Activated T-helper 1 cell treated with anti-CD3 and anti-CD28 coated beads, Interleukin-12 subunit alpha, Interleukin-12 subunit beta, Interleukin-2, Interleukin-4 antibody, amounts not matched to agents 30 ng/mL and 10 ng/mL and 1 ng/mL, durations not matched to agents 14 hours and 24 hours and 36 hours (primary cell): ENCODE data around the gene MEGF10. TPM values are rescaled to one million over a fixed set of nuclear protein-coding genes. Genes with fewer than 3 reads are reported as not detected.
"Not testable (repeated sequence)": the region's sequence is repeated elsewhere in the genome, so short reads cannot be mapped to it uniquely, and the experiment has no call there.

Experiments
- DNase-seq: peaks from one replicate; pipeline ENCODE4 v3.0.0; 2021; ENCODE audit warnings: low spot score
- H3K27ac Mint-ChIP-seq: one replicate; pipeline ENCODE4 v1.8.0; 2021; ENCODE audit warnings: mild to moderate bottlenecking, mixed read lengths
- H3K27me3 Mint-ChIP-seq: one replicate; pipeline ENCODE4 v1.8.0; 2022; ENCODE audit warnings: mild to moderate bottlenecking, moderate library complexity, mixed read lengths; ENCODE audit not compliant: insufficient read depth
- H3K36me3 Mint-ChIP-seq: one replicate; pipeline ENCODE4 v1.8.0; 2021; ENCODE audit warnings: low read depth, mixed read lengths
- H3K4me1 Mint-ChIP-seq: one replicate; pipeline ENCODE4 v1.8.0; 2021; ENCODE audit warnings: low read depth, mixed read lengths
- H3K4me3 Mint-ChIP-seq: one replicate; pipeline ENCODE4 v1.8.0; 2021; ENCODE audit warnings: mild to moderate bottlenecking, moderate library complexity, mixed read lengths
- H3K9me3 Mint-ChIP-seq: one replicate; pipeline ENCODE4 v1.8.0; 2021; ENCODE audit warnings: mixed read lengths
- intact Hi-C: fragments of 100-400 bp; cut with micrococcal nuclease; formaldehyde crosslinking; loops from one replicate; pipeline ENCODE4 v1.15.1; 2024
- total RNA-seq: library from RNA; stranded (reverse); gene quantifications from 2 replicates; pipeline ENCODE4 v1.2.3, GENCODE V29; 2022

MEGF10 gene
- total RNA-seq, 1 donor from 2014 or later = not detected

DNA sequence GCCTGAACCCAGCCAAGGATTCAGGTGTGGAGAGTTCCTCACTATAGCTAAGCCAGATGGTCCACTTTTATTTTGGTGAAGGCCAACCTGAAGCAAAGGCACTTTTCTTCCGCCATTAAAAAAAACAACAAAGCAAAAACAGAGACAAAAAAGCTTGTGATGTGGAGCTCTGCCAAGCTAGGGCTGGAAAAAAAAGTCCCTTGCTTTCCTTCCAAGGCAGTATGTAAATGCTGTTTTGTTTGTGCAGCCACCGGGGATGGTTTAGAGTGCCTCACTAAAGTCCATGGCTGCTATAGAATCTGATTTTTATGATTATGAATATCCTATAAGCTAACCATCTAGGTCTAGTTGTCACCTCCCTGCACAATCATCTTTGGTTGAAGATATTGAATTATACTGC is 14.9 kb downstream of the MEGF10 start:
- intact Hi-C loops = no loop called here
- H3K4me1 Mint-ChIP-seq = no peaks in the 10 kb centered on the region
- DNase-seq = no peak
- H3K36me3 Mint-ChIP-seq = no peaks in the 10 kb centered on the region
- H3K9me3 Mint-ChIP-seq = no peaks in the 10 kb centered on the region
- H3K27me3 Mint-ChIP-seq = peaks cover 9% of the 10 kb centered on the region
- H3K4me3 Mint-ChIP-seq = no peak overlapping the region
- no peak overlapping the region for H3K27ac Mint-ChIP-seq

DNA sequence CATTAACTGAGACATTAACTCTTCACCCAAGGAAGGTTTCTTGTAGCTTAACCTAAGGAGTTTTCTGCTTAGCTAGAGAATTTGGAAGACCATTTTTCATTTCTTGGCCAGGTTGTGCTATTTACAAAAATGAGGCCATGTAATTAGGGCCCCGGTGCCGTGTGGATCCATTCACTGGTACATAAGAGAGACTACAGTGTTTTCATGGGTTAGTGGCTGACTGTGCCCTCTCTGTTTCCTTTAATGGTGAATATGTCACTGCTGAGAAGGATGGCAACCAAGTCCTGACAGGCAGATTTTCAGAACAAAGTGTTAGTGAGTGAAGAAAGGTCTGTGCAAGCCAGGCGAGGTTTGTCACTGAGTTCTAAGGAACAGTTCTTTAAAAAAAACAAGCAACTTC is 15.4 kb downstream of the MEGF10 start:
- H3K36me3 Mint-ChIP-seq = no peaks in the 10 kb centered on the region
- peaks cover 13% of the 10 kb centered on the region for H3K27me3 Mint-ChIP-seq
- no peak for DNase-seq
- intact Hi-C loops = no loop called here
- H3K9me3 Mint-ChIP-seq = no peaks in the 10 kb centered on the region
- H3K4me3 Mint-ChIP-seq = no peak overlapping the region
- no peak overlapping the region for H3K27ac Mint-ChIP-seq
- H3K4me1 Mint-ChIP-seq = no peaks in the 10 kb centered on the region

DNA sequence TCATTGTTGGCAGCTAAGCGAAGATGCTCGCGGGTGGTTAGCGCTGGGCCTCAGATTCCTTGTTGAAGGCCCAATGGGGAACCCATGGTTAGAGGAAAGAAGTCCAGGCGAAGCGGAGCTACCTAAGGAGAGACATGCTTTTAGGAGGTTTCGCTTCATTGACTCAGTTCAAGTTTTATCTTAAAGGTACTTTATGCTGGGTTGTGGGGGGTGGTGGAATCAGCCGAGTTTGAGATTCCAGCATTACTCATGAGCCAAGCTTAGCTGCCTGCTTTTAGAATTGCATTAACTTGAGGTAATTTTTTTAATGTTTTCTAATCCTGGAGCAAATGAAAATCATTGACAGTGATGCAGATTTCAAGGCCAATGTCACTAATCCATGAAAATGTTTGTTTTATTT is 16.1 kb downstream of the MEGF10 start:
- H3K9me3 Mint-ChIP-seq = no peaks in the 10 kb centered on the region

DNA sequence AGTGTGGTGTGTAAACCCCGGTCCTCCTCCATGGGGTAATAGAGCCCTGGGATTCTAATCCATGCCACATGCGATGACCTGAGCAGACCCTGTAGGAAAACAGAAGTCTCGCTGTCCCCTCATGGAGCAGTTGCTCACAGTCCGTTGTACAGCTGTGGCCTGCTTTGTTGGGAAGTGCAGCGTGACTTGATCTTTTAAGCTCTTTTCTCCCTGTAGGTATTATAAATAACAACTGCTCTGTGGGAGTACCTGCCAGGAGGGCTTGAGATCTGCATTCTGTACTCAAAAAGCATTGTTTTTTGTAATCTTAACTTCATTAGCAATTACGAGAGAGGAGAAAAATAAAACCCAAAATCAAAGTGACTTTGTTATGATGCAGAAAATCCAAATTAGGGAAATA is 17.3 kb downstream of the MEGF10 start:
- Mint-ChIP-seq H3K27me3 (peaks cover 10% of the 10 kb centered on the region), H3K4me3 (no peak overlapping the region)
- no peak for DNase-seq

More for the DNA sequence above, 16.1 kb downstream of the MEGF10 start:
- no peak for DNase-seq
- intact Hi-C loops = no loop called here
- Mint-ChIP-seq H3K27ac (no peak overlapping the region), H3K4me1 (no peaks in the 10 kb centered on the region), H3K27me3 (peaks cover 13% of the 10 kb centered on the region), H3K36me3 (no peaks in the 10 kb centered on the region), H3K4me3 (no peak overlapping the region)

DNA sequence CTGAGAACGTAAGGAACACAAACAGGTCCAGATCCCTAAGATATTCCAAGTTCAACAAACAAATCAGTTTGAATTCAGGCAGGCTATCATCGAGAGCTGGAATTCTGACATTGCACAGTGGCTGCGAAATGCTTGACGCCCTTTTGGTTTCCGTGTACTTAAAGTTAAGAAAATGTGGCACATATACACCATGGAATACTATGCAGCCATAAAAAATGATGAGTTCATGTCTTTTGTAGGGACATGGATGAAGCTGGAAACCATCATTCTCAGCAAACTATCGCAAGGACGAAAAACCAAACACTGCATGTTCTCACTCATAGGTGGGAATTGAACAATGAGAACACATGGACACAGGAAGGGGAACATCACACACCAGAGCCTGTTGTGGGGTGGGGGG is 17.7 kb downstream of the MEGF10 start:
- H3K9me3 Mint-ChIP-seq, H3K36me3 Mint-ChIP-seq, H3K27me3 Mint-ChIP-seq, H3K4me3 Mint-ChIP-seq, H3K4me1 Mint-ChIP-seq, intact Hi-C loops, DNase-seq, H3K27ac Mint-ChIP-seq: not testable (repeated sequence)

More for the DNA sequence above, 17.3 kb downstream of the MEGF10 start:
- Mint-ChIP-seq H3K4me1 (no peaks in the 10 kb centered on the region), H3K9me3 (no peaks in the 10 kb centered on the region), H3K36me3 (no peaks in the 10 kb centered on the region), H3K27ac (no peak overlapping the region)
- intact Hi-C loops = no loop called here

DNA sequence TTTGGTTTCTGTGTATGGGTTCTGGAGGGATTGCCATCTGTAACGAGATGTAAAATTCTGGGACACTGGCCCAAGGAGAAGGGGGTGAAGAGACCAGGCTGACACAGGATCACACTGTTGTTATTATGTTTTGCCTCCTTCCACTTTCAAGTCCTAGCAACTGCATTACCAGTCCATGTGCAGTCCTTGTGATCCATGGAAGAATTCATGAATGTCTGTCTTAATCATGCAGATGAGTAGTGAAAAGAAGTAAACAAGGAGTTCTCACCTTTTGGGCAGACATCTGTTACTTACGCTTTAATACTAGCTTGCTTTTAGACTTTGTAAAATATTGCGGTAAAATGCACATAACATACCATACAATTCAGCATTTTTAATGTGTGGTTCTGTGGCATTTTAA is 18.3 kb downstream of the MEGF10 start:
- Mint-ChIP-seq H3K4me3 (no peak overlapping the region), H3K27ac (no peak overlapping the region), H3K4me1 (peaks cover 4% of the 10 kb centered on the region), H3K27me3 (peaks cover 10% of the 10 kb centered on the region), H3K9me3 (no peaks in the 10 kb centered on the region), H3K36me3 (no peaks in the 10 kb centered on the region)
- no peak for DNase-seq
- intact Hi-C loops = no loop called here

DNA sequence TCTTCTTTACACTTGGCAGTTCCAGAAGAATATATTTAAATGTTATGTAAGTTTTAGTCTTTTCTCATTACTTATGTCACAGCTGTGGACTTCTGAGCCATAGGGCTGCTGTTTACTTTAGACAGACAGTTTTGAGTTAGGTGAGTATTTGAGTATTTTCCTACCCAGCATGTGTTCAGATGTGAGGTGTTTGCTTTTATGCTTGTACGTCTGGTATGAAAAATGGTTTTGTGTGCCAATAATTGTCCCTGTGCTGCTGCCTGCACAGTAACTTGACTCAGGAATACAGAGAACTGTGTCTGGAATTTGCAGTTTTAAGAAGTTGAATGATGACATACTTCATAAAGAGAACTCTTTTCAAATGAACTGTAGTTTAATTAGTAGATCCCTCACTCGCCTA is 20.8 kb downstream of the MEGF10 start:
- Mint-ChIP-seq H3K9me3 (no peaks in the 10 kb centered on the region), H3K27me3 (peaks cover 12% of the 10 kb centered on the region), H3K4me1 (peaks cover 4% of the 10 kb centered on the region), H3K36me3 (no peaks in the 10 kb centered on the region), H3K4me3 (no peak overlapping the region), H3K27ac (no peak overlapping the region)
- intact Hi-C loops = loop anchor here (5.0 to 10.0 kb wide), 3 partner anchors 84 to 277 kb away; partner anchors contain the start of gene MARCHF3
- no peak for DNase-seq

DNA sequence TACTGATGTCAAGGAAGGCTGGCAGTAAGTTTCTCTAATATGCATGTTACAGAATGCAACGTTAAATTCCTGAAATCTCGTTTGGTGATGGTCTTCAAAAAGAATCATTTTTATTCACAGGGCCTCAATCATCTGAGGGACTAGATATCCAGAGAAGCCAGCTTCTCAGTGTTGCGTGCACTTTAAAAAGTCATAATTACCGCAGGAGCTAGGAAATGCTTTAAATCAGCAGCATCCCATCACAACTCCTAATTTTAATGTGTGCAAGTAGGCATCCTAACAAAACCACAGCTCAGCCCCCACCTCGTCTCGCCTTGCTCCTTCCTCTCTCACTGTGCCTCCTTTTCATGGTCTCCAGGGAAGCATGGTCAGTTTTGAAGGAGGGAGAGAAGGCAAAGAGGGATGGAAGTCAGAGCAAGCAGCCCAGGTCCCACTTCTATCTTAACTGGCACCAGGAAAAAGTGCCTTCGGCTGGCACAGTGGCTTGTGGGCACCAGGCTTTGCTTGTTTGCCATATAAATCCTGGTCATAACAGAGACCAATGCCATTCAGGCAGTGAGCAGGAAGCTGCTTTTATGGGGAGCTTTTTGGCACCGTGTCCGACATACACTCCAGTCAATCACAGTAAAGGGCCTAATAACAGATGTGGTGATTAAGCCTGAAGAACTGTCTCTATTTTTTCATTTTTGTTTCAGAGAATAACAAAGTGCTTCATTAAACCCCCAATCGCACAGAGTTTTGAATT is 21.4 kb downstream of the MEGF10 start:
- DNase-seq = no peak
- no peak overlapping the region for H3K4me3 Mint-ChIP-seq
- peaks cover 4% of the 10 kb centered on the region for H3K4me1 Mint-ChIP-seq
- no peak overlapping the region for H3K27ac Mint-ChIP-seq
- no peaks in the 10 kb centered on the region for H3K9me3 Mint-ChIP-seq
- peaks cover 17% of the 10 kb centered on the region for H3K27me3 Mint-ChIP-seq
- intact Hi-C loops = loop anchor here (5.0 to 10.0 kb wide), 3 partner anchors 85 to 277 kb away; partner anchors contain the start of gene MARCHF3
- no peaks in the 10 kb centered on the region for H3K36me3 Mint-ChIP-seq

DNA sequence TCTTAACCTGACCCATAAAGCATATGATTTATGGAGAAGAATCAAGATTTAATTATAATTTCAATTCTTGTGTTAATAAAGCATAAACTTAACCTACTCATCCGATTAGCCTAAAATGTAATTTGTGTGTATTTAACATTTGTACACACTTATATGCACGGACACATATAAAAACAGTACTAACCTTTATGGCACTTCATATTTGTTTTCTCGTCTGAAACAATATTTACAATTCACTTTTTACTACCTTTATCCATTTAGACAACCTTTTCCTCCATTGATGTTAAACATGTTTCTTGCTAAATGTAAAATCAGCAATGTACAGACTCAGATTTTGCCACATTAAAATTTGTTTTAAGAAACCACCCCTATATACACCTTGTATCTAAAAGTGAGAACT is 22.8 kb downstream of the MEGF10 start:
- Mint-ChIP-seq H3K27me3 (peaks cover 19% of the 10 kb centered on the region), H3K27ac (no peak overlapping the region), H3K4me3 (no peak overlapping the region), H3K9me3 (no peaks in the 10 kb centered on the region), H3K36me3 (no peaks in the 10 kb centered on the region), H3K4me1 (peaks cover 4% of the 10 kb centered on the region)
- no peak for DNase-seq
- intact Hi-C loops = loop anchor here (5.0 to 10.0 kb wide), 3 partner anchors 86 to 279 kb away; partner anchors contain the start of gene MARCHF3

DNA sequence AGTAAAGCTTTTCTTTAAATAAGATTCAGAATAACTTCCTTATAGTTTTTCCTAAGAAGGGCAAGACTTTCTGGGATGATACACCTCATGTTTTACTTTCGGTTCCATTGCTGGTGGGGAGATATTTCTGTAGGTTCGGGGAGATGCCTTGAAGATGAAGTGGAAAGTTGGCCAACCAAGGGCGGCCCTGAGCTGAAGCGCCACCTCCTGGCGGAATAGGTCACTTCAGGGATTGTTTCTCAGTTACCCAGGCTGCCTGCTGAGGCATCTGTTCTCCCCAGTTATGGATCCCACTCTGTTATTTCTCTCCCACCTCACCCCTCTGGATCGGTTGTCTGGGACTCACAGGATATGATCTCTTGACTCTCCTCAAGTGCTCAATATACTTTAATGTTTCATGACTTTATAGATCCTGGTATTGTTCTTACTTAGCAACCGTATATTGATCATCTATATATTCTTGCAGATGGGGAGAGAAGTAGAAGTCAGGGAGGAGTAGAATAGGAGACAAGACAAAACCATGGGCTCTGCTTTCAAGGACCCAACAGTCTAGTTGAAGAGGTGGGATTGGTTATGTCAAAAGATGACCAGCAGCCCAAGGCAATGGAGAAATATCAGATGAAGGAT is 23.4 kb downstream of the MEGF10 start:
- H3K27ac Mint-ChIP-seq = no peak overlapping the region
- intact Hi-C loops = loop anchor here (1.0 to 10.0 kb wide), 8 partner anchors 24 to 658 kb away; partner anchors contain the start of genes LMNB1, MARCHF3 and MEGF10
- no peaks in the 10 kb centered on the region for H3K36me3 Mint-ChIP-seq
- no peaks in the 10 kb centered on the region for H3K9me3 Mint-ChIP-seq
- no peak overlapping the region for H3K4me3 Mint-ChIP-seq
- H3K4me1 Mint-ChIP-seq = peaks cover 4% of the 10 kb centered on the region
- peaks cover 19% of the 10 kb centered on the region for H3K27me3 Mint-ChIP-seq
- DNase-seq = peak; percentile 39

DNA sequence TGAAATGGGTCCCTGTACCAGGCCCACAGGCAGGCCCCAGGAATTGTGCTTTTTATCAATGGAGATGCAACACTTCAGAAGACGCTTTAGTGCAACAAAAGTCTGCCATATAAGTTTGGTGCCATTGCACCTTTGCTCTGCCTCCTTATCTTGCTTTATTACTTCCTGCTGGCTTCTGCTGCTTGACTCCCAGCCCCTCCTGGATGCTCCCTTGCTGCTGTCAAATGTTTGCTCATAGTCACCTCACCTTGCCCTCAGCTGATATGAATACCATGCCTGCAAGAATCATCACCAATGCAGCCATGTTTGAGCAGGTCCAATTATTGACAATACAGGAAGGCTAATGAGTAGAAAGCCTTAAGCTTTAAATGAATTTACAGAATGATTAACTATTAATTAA is 25.4 kb downstream of the MEGF10 start:
- peaks cover 14% of the 10 kb centered on the region for H3K4me1 Mint-ChIP-seq
- DNase-seq = no peak
- no peak overlapping the region for H3K4me3 Mint-ChIP-seq
- no peaks in the 10 kb centered on the region for H3K36me3 Mint-ChIP-seq
- no peak overlapping the region for H3K27ac Mint-ChIP-seq
- peaks cover 14% of the 10 kb centered on the region for H3K27me3 Mint-ChIP-seq
- intact Hi-C loops = loop anchor here (10.0 kb wide), 2 partner anchors 179 to 281 kb away; partner anchors contain the start of gene MARCHF3
- H3K9me3 Mint-ChIP-seq = no peaks in the 10 kb centered on the region

DNA sequence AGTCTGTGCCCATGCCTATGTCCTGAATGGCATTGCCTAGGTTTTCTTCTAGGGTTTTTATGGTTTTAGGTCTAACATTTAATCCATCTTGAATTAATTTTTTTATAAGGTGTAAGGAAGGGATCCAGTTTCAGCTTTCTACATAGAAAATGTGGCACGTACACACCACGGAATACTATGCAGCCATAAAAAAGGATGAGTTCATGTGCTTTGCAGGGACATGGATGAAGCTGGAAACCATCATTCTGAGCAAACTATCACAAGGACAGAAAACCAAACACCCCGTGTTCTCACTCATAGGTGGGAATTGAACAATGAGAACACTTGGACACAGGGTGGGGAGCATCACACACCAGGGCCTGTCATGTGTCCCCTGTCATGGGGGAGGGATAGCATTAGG is 26.8 kb downstream of the MEGF10 start:
- not testable (repeated sequence) for H3K9me3 Mint-ChIP-seq, DNase-seq, H3K4me3 Mint-ChIP-seq, H3K27ac Mint-ChIP-seq, H3K36me3 Mint-ChIP-seq
- H3K4me1 Mint-ChIP-seq = peaks cover 14% of the 10 kb centered on the region
- peaks cover 15% of the 10 kb centered on the region for H3K27me3 Mint-ChIP-seq
- intact Hi-C loops = loop anchor here (10.0 kb wide), 2 partner anchors 177 to 283 kb away; partner anchors contain the start of gene MARCHF3
